GM12878 (cell line): ENCODE measurements around the gene TBC1D24.

Experiments used
- ATF2 ChIP-seq: IDR thresholded peaks from 2 replicates; pipeline ENCODE4 v1.6.1; 2012; ENCODE audit warnings: low read length, inconsistent platforms
- BCLAF1 ChIP-seq: fragments of 450-650 bp; IDR thresholded peaks from 2 replicates; pipeline ENCODE4 v1.6.1; 2017; ENCODE audit warnings: antibody characterized with exemption, mild to moderate bottlenecking, moderate library complexity
- BRCA1 ChIP-seq: IDR thresholded peaks from 2 replicates; pipeline ENCODE4 v1.6.1; 2011; ENCODE audit warnings: low read depth, low read length, improper control_type of control experiment
- CTCF ChIP-seq, 3 experiments: IDR thresholded peaks in 2 of 3; conservative IDR thresholded peaks in 1 of 3; 2 replicates each; pipeline ENCODE4 v1.5.1; 2011; ENCODE audit warnings: low read depth in 3 of 3, low read length in 3 of 3, mild to moderate bottlenecking in 3 of 3, control low read depth in 2 of 3, moderate library complexity in 2 of 3, inconsistent platforms in 1 of 3, mixed read lengths in 1 of 3; ENCODE audit not compliant: control insufficient read depth in 2 of 3, insufficient read depth in 1 of 3; ENCODE audit errors: extremely low read depth in 1 of 3
- EZH2 ChIP-seq: IDR thresholded peaks from 2 replicates; pipeline ENCODE4 v1.6.1; 2012; ENCODE audit warnings: low read depth, mild to moderate bottlenecking, control low read depth, inconsistent platforms, low read length, borderline replicate concordance; ENCODE audit not compliant: control insufficient read depth
- HCFC1 ChIP-seq: fragments of 150-350 bp; IDR thresholded peaks from 2 replicates; pipeline ENCODE4 v1.6.1; 2014; ENCODE audit warnings: low read length
- MXI1 ChIP-seq: fragments of 150-350 bp; IDR thresholded peaks from 2 replicates; pipeline ENCODE4 v1.6.1; 2011; ENCODE audit warnings: low read depth, mild to moderate bottlenecking, inconsistent platforms, low read length, improper control_type of control experiment
- REST ChIP-seq: IDR thresholded peaks from 2 replicates; pipeline ENCODE4 v1.6.1; 2012; ENCODE audit warnings: mild to moderate bottlenecking, low read depth, low read length
- RFX5 ChIP-seq: IDR thresholded peaks from 2 replicates; pipeline ENCODE4 v1.6.1; 2011; ENCODE audit warnings: low read depth, low read length, improper control_type of control experiment

GRCh38 chr16:2447920-2448583 is 26.9 kb upstream of the TBC1D24 start:
- TF ChIP-seq RFX5 (no peak), CTCF (IDR thresholded peaks at IDR 0.05 in 2 of 3, conservative IDR thresholded peaks at IDR 0.05 in 1 of 3; ENCODE audit: control insufficient read depth in 2 of 3, extremely low read depth in 1 of 3, insufficient read depth in 1 of 3, low read depth in 3 of 3, low read length in 3 of 3) (no peak), BRCA1 (no peak), EZH2 (no peak), BCLAF1 (no peak), HCFC1 (no peak), REST (no peak), MXI1 (no peak), ATF2 (no peak)
